GM21526 (cell line): ENCODE results near the gene COL9A3.

ENCODE experiments used
- ATAC-seq: cut with Tn5 transposase; IDR thresholded peaks from one replicate; pipeline ENCODE4 v1.9.1; 2021; ENCODE audit warnings: moderate library complexity; ENCODE audit not compliant: unreplicated experiment, low FRiP score

COL9A3 gene

DNA sequence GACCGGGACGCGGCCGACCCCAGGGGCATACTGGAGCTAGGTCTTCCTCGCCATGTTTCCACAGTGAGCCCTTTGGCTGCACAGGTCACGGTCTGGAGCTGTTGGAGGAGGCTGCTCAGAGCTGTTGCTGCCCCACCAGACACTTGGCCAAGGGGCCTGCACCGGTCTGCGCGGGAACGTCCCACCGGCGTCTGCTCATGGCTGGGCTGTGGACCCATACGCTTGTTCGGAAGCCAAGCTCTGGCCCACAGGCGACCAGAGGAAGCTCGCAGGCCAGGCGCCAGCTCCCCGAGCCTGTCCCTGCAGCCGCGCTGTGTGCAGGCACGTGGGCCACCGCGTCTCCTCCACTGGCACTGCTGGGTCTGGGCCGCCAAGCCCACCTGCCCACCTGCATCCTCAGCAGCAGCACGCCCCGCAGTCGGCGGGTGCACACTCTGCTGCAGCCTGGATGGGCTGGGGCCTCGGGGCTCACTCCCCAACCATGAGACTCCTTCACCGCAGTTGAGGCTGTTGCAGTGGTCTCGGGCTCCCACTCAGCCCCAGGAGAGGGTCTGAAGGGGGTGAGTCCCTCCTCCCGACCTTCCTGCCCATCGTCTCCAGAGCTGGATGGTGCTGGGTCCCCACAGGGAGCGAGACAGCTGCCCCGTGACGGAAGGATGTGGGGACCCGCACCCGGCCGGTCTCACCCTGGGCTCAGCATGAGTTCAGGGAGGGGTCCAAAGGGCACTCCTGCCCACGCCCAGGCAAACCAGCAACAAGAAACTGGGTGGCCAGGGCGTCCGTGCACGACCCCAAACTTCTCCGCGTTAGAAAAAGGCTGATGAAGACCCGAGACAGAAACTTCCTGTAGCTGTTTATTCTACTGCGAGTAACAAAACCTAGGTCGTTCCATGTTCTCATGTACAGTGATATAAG, 60.3 kb downstream of the COL9A3 start:
- ATAC-seq: no peak

DNA sequence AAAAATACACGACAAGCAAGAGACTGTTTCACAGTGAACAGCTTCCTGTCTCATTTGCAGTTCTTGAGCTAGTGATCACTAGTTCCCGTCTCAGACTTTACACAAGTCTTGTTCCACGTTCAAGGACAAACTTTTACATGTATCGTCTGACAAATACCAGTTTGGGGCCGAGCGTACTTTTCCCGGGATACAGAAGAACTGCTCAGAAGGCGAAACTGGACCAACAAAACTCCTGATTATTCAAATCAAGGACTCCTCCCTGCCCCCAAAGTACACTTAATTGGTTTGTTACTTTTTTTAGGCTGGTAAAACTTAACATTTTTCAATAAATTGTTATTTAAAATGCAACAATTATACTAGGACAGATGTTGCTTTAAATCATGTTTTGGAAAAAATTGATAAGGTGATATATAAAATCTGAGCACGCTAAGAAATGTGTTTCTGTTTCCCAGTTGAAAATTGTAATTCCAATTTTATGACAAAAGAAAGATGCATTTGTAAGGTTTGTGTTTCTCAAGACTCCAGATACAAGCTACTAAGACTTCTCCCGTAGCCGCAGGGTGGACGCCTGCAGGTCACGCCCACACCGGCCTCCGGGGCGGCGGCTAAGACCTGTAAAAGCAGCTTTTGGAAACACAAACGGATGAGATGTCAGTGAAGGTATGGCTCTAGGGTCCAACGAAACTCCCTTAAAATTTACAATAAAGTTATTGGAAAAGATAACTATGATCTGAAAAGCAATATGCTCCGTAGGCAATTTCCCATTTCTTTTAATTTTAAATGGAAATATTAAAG, 61.6 kb downstream of the COL9A3 start:
- ATAC-seq: no peak

GRCh38 chr20:62879275-62880146, 62.7 kb downstream of the COL9A3 start:
- ATAC-seq: no peak

- ATAC-seq: no peak
Measured at GRCh38 chr20:62880147-62880934, 63.5 kb downstream of the COL9A3 start.

GRCh38 chr20:62880935-62881661, 64.2 kb downstream of the COL9A3 start:
- ATAC-seq: no peak

DNA sequence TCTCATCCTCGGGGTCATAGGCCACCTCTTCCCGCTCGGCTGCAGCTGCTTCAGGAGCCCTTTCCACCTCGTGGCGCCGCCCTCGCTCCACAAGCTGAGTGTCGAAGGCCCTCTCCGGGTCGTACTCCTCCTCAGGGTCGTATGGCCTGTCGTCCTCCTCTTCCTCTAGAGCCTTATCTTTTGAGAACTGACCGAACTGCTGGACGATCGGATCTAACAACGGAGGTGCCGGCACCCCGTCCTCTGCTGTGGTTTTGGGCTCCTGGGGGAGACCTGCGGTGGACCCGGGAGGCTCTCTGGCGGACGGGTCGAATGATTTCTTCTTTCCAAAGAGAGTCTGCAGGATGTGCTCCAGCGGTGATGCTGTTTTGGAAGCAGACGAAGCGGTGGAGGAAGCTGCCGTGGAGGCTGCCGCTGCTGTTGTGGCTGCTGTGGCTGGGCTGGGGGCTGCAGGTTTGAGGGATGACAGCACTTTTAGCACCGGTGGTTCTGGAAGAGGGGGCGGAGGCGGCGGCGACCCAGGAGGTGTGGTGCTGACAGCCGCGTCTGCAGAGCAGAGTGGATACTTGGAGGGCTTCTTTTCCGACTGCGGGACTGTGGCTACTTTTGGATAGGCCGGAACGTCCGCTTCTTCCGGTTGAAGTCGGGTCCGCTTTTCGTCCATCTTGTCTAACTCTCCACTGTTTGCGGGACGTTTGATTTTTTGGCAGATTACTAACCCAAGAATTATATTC, 65.0 kb downstream of the COL9A3 start:
- no peak for ATAC-seq

- no peak for ATAC-seq
Measured at GRCh38 chr20:62882426-62882825, 65.6 kb downstream of the COL9A3 start.

DNA sequence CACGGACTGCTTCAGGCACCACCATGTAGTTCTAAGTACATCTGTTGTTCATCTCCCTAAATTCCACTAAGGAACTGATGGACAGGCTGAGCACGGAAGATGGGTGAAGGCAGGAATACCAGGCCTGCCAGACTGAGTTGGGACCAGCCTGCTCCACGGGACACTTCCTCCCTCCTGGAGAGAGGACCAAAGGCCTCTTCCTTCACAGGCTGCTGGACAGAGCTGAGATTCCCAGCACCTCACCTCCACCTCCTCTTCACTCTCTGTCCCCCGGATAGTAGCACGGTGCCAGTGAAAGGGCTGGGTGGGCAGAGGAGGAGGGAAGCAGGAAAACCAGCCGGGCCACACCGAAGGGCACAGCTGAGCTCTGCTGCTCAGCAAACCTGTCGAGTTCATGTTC, 67.7 kb downstream of the COL9A3 start:
- ATAC-seq: no peak

DNA sequence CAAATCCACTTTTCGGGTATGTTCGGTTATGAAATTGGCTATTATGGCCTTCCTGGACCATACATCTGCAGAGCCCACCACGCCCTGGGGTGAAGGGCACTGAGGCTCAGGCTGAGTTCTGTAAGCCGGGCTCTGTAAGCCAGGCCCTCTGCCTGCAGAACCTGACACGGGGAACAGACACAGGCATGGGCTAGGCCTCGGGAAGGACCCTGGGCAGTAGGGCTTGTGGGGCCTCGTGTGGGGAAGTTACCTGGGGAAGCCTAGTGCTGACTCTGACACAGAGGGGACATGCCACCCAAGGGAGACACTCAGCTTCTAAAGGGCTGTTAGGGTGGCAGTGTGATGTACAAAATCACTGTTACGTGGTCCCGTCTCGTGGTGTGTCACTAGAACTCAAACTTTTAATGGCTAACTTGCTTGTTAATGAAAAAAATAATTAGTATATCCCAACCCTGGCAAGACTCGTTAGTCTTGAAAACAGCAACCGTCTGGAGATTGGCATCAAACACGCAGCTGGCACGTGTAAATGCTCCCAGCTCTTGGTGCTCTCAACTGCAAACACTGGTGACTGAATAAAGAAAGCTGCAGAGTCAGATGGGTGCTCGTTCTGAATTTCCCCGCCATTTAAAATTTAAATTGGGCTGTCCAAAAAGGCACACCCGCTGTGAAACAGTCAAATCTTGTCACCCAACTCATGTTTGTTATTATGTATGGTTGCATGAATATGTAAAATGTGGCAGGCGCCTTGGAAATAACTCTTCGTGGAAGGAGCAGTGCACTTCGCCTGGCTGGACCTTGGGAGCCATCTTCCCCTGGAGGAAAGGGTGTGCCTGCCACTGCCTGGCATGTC, 68.4 kb downstream of the COL9A3 start:
- ATAC-seq: no peak

DNA sequence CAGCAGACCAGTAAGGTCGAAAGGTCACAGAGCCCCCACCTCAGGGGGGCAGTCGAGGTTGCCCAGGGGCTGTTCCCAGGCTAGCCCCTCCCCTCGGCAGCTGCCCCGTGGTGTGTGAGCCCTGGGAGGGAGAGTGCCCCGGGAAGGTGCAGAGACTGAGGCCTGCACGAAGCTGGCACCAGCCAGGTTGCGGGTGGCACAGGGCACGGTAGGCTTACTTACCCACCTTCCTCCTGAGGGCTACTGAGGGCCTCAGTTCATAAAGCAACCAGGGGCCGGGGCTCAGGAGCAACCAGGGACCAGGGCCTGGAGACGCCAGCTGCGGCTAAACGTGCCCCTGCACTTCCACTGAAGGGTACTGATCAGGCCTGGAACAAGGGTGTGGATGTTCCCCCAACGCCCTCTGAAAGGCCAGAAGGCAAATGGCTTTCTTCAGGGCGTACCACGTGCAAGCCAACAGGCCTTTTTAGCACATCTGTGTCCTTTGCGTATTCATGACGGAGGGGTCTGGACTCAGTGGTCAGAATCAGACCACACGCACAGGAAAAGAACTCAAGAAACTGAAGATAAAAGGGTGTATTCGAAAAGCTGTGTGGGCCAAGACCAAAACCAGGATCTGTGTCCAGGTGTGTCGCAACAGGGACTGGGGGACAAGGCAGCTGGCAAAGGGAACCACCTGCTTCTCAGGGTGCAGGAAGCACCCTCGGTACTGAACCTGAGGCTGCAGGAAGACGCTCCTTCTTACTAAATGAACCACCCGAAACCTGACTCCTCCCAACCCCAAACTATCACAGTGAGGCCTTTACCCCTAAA, 69.3 kb downstream of the COL9A3 start:
- no peak for ATAC-seq

DNA sequence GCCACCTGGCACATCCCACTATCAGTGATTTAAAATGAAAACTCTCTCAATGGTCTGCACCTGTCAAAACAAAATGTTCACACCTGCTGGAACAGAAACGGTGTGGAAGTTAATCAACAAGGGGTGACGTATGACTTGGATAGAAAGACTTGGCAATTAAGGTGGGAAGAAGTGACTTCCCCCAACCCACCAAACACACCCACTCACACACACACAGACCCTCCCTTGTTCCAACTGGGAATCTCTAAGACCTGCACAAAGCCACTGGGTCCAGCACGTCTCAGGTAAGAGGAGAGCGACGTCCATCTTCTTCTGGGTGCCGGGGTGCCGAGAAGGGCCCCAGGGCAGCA, 69.8 kb downstream of the COL9A3 start:
- no peak for ATAC-seq

- no peak for ATAC-seq
Measured at GRCh38 chr20:62887152-62887859, 70.5 kb downstream of the COL9A3 start.

DNA sequence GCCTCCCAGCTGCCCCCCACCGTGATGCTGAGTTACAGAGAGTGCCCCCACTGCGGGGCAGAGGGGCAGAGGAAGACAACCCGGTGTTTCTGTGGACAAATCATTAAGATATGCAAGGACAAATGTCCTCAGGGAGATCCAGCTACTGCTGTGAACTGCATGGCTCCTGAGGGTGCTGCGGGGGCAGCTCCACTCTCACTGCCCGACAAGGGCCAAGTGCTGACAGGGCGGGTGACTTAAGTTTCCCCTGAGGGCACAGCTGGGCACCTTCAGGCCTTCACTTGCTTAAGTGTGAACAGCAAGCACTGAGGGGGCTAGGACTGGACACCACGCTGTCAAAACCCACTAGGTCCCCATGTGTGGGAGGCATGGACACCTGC, 71.0 kb downstream of the COL9A3 start:
- no peak for ATAC-seq

GRCh38 chr20:62888406-62888805, 71.6 kb downstream of the COL9A3 start:
- ATAC-seq: no peak

- ATAC-seq: no peak
Measured at GRCh38 chr20:62888910-62889309, 72.1 kb downstream of the COL9A3 start.

DNA sequence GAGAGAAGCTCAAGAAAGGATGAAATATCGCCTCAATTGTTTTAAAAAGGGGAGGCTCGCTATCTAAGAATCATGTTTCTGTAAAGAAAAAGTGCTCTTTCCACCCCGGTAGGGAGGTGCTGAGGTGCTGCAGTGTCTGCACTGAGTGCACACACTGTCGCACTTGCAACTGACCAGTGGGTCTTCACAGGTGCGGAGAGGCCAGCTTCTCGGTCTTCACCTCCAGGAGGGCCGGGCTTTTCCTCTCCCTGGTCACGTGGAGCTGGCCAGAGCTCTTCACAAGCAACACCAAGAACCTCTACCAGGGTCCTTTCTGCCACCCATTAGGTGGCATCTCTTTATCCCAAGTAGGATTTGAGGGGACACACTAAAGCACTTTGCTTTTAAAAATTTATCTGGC, 72.6 kb downstream of the COL9A3 start:
- ATAC-seq: no peak
